HUDEP-2 (cell line): ENCODE results near the gene USP32.
A peak's percentile ranks its signal among the peaks of the same experiment; 100 is the strongest.
"Not testable (repeated sequence)": the region's sequence is repeated elsewhere in the genome, so short reads cannot be mapped to it uniquely, and the experiment has no call there.

ENCODE experiments used
- DNase-seq, 76 experiments: peaks; one replicate each; lab custom pipeline; 2025; ENCODE audit not compliant: unreplicated experiment in 76 of 76; lab: John Stamatoyannopoulos, UW

USP32 gene

DNA sequence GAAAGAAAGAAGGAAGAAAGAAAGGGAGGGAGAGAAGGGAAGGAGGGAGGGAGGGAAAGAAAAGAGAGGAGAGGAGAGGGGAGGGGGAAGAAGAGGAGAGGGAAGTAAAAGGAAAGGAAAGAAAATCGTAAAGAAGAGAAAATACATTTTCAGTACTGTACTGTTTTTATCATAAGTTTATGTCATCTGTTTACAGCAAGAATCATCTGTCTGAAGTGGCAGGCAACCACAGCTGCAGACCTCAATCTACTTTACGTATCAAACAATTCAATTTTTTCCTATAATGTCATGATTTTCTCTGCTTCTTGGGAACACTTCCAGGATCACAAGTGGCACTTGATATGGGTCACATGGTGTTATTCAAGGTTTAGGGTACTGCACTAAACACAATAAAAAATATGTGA is 58.3 kb downstream of the USP32 start:
- DNase-seq: peak in 1 of 76 experiments; percentile 7

DNA sequence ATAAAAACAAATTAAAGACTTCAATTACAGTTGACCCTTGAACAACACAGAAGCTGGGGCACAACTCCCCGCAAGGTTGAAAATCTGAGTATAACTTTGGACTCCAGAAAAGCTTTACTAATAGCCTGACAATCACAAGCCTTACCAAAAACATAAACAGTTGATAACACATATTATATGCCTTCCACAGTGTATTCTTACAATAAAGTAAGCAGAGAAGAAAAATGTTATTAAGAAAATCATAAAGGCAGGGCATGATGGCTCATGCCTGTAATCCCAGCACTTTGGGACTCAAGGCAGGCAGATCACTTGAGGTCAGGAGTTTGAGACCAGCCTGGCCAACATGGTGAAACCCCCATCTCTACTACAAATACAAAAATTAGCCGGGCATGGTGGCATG is 58.9 kb downstream of the USP32 start:
- DNase-seq: not testable (repeated sequence)

DNA sequence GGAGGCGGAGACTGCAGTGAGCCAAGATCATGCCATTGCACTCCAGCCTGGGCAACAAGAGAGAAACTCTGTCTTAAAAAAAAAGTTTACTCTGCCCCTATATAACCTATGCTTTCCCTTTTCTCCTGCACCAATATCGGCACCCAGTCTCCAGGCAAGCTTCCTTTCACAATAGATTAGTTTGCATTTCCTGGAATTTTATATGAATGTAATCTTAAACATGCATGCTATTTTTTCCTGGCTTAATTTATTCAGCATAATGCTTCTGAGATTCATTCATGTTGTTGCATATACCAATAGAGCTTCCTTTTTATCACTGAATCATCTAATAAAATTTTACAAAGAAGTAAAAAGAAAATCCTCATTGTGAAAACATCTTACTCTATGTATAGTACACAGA is 59.4 kb downstream of the USP32 start:
- no peak for DNase-seq

- no peak for DNase-seq
These were observed 61.2 kb downstream of the USP32 start for GRCh38 chr17:60330731-60331130.

- no peak for DNase-seq
These were observed 63.3 kb downstream of the USP32 start for GRCh38 chr17:60328679-60329078.

DNA sequence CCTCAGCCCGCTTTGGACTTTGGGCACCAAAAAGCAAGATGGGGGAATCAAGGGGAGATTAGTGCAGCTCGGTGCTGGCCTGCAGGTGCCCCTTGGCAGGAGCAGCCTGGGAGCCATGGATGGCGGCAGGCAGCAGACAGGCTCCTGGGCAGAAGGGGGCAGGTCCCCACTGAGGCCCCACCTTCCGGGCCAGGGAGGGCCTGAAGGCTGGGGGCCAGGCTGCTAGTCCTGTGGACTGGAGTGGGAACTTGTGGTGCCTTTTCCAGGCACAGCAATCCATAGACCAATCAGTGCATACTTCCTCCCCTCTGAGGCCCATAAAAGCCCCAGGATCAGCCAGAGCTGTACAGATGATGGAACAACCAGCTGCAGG is 64.0 kb downstream of the USP32 start:
- no peak for DNase-seq

GRCh38 chr17:60327134-60327900 is 64.6 kb downstream of the USP32 start:
- no peak for DNase-seq

DNA sequence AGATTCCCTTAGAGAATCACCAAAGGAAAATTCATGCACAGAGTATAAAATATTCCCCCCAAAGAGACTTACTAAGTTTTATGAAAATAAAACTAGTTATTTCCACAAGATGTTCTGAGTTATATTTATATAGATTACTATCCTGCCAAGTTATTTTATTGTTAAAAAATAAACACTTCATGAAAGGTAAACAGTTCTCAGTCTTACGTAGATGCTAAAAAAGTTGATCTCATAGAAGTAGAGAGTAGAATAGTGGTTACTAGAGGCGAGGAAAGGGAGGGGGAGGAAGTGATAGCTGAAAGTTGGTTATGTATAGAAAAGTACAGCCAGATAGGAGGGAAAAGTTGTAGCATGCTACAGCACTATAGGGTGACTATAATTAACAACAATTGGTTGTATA is 65.2 kb downstream of the USP32 start:
- DNase-seq: no peak

- DNase-seq: no peak
These were observed 66.0 kb downstream of the USP32 start for GRCh38 chr17:60325730-60326524.

- no peak for DNase-seq
These were observed 68.2 kb downstream of the USP32 start for GRCh38 chr17:60323754-60324153.

GRCh38 chr17:60322056-60322387 is 69.9 kb downstream of the USP32 start:
- no peak for DNase-seq

GRCh38 chr17:60321336-60322055 is 70.4 kb downstream of the USP32 start:
- no peak for DNase-seq

DNA sequence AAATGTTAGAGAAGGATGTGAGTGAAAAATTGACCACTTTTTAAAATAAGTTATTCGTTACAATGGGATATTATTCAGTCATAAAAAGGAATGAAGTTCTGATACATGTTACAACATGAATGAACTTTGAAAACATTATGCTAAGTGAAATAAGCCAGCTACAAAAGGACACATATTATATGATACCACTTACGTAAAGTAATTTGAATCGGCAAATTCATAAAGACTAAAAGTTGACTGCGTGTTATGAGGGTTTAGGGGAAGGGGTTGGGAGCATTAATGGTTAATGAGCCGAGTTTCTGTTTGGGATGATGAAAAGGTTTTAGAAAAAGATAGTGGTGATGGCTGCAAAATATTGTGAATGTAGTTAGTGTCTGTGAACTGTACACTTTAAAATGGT is 73.1 kb downstream of the USP32 start:
- no peak for DNase-seq

DNA sequence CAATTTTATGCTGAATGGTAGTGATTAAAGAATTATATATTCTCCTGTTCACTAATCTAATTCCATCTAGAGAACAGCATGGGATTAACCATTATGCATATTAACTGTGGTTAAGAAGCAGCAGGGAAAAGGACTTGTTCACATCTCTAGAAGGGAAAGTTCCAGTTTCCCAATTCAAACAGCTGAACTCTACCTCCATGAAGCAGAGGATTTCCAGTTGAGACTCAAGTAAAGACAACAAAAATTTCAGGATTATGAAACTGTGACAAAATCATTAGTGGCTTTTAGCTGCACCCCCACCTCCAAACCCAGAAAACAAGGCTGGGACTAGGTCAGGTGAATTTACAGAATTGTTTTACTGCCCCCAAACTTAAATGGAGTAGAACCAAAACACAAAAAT is 73.6 kb downstream of the USP32 start:
- no peak for DNase-seq

DNA sequence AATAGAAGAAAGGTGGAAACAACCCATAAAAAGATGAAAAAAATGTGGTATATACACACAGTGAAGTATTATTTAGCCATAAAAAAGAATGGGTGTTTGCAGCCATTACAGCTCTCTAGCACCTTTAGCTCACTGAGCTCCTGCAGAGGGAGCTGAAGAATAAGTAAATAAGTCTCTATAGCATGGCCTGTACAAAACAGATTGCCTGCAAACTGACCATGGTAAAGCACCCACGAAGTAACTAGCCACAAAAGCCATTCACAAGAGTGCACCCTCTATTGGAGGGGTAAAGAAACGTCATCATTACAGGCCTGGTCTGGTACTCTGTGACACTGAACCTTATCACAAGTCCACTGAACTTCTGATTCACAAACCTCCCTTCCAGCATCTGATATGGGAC is 76.3 kb downstream of the USP32 start:
- DNase-seq: peak in 31 of 76 experiments; percentile 3 to 74 (median 33)

DNA sequence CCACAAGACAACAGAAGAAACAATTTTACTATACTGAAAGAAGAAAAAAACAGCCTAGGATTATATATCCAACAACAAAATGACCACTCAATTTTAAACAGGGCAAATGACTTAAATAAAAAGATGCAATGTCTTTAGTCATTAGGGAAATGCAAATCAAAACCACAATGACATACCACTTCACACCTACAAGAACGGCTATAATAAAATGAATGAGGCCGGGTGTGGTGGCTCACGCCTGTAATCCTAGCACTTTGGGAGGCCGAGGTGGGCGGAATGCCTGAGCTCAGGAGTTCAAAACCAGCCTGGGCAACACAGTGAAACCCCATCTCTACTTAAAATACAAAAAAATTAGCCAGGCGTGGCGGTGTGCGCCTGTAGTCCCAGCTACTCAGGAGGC is 77.0 kb downstream of the USP32 start:
- DNase-seq: not testable (repeated sequence)

GRCh38 chr17:60314423-60314822 is 77.5 kb downstream of the USP32 start:
- no peak for DNase-seq

DNA sequence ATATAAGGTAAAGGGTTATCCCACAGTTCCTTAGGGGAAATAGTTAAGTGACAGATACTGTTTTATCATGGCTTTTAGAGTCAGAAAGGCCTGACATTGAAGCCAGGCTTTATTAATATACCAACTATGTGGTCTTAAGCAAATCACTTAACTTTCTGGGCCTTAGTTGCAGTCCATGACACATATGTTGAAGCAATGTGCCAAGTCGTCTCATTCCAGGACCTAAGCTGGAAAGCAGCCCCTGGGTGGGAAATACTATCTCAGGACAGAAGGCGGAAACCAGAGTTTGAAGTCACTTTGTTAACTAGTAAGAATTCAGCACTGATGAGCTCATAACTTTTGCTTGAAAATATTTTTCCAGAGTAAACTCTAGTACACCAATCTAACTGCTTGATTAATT is 80.0 kb downstream of the USP32 start:
- no peak for DNase-seq

DNA sequence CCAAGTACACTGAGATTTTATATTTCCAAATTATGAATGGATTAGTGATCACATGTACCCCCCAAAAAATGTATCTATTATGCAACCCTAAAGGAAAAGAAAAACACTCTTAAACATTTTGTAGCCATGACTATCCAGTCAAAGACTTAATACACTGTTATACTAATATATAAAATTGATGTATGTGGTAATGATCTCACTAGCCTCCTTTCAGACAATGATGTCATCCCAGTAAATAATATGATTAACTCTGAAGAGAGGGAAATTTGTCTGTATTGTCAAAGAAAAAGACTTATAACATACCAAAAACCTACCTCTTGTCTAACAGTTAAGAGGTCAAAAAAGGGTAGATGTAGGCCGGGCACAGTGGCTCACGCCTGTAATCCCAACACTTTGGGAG is 80.7 kb downstream of the USP32 start:
- DNase-seq: no peak

- peak in 10 of 76 experiments; percentile 6 to 28 (median 15) for DNase-seq
These were observed 86.8 kb downstream of the USP32 start for GRCh38 chr17:60305141-60305540.

- DNase-seq: no peak
These were observed 87.4 kb downstream of the USP32 start for GRCh38 chr17:60304502-60304901.
